Measurements from ENCODE around the gene ACOX3.

ACOX3 gene

GRCh38 chr4:8467016-8467415, 26.5 kb upstream of the ACOX3 start:
- no peak for DNase-seq (ENCODE audit: low read depth in 3 of 3)

GRCh38 chr4:8465615-8466611, 25.4 kb upstream of the ACOX3 start:
- DNase-seq (ENCODE audit: low read depth in 3 of 3), result no peak

- no peak for DNase-seq (ENCODE audit: low read depth in 3 of 3)
These were observed 23.9 kb upstream of the ACOX3 start for GRCh38 chr4:8464381-8464780.

- no peak for DNase-seq (ENCODE audit: low read depth in 3 of 3)
These were observed 23.3 kb upstream of the ACOX3 start for GRCh38 chr4:8463811-8464210.

GRCh38 chr4:8461616-8462015, 21.1 kb upstream of the ACOX3 start:
- no peak for DNase-seq (ENCODE audit: low read depth in 3 of 3)

- no peak for DNase-seq (ENCODE audit: low read depth in 3 of 3)
These were observed 20.6 kb upstream of the ACOX3 start for GRCh38 chr4:8461086-8461485.

- DNase-seq (ENCODE audit: low read depth in 3 of 3), result no peak
These were observed 19.4 kb upstream of the ACOX3 start for GRCh38 chr4:8459867-8460445.

GRCh38 chr4:8457646-8458252, 17.2 kb upstream of the ACOX3 start:
- no peak for DNase-seq (ENCODE audit: low read depth in 3 of 3)

- no peak for DNase-seq (ENCODE audit: low read depth in 3 of 3)
These were observed 13.4 kb upstream of the ACOX3 start for GRCh38 chr4:8453957-8454356.

GRCh38 chr4:8451440-8452182, 11.1 kb upstream of the ACOX3 start:
- DNase-seq (ENCODE audit: low read depth in 3 of 3), result no peak

- DNase-seq (ENCODE audit: low read depth in 3 of 3), result no peak
These were observed 5.6 kb upstream of the ACOX3 start for GRCh38 chr4:8446122-8446521.

- no peak for DNase-seq (ENCODE audit: low read depth in 3 of 3)
These were observed 3.3 kb upstream of the ACOX3 start for GRCh38 chr4:8443801-8444200.

GRCh38 chr4:8442596-8443358, 2.3 kb upstream of the ACOX3 start:
- no peak for DNase-seq (ENCODE audit: low read depth in 3 of 3)

GRCh38 chr4:8441499-8442091, 1.1 kb upstream of the ACOX3 start:
- no peak for DNase-seq (ENCODE audit: low read depth in 3 of 3)

GRCh38 chr4:8439914-8440491, 520 bp downstream of the ACOX3 start:
- DNase-seq (ENCODE audit: low read depth in 3 of 3), result no peak

- DNase-seq (ENCODE audit: low read depth in 3 of 3), result no peak
These were observed 1.4 kb downstream of the ACOX3 start for GRCh38 chr4:8439168-8439567.

- no peak for DNase-seq (ENCODE audit: low read depth in 3 of 3)
These were observed 1.8 kb downstream of the ACOX3 start for GRCh38 chr4:8438743-8439142.

GRCh38 chr4:8437281-8437680, 3.2 kb downstream of the ACOX3 start:
- DNase-seq (ENCODE audit: low read depth in 3 of 3), result no peak

- DNase-seq (ENCODE audit: low read depth in 3 of 3), result peak in 1 of 3 experiments; percentile 25
These were observed 4.8 kb downstream of the ACOX3 start for GRCh38 chr4:8435656-8436121.

Measured in stimulated activated CD4-positive, alpha-beta T cell treated with anti-CD3 and anti-CD28 coated beads, TNF-alpha, amount 100 ng/mL, for 24 hours (primary cell).